IPS-NIHi7 (cell line): ENCODE measurements around the gene DNAI4.
"Not testable (repeated sequence)": the region's sequence is repeated elsewhere in the genome, so short reads cannot be mapped to it uniquely, and the experiment has no call there.

Experiments
- DNase-seq: peaks from one replicate; pipeline ENCODE4 v3.0.0; 2012; ENCODE audit warnings: mixed read lengths; ENCODE audit errors: extremely low spot score

The DNAI4 gene

GRCh38 chr1:66924756-66925557 is at the start of gene DNAI4, which contains the start of gene MIER1:
DNAI4 (minus strand) TSS chr1:66924856; CDS start chr1:66924831, 25 bp downstream.
MIER1 (plus strand) TSS chr1:66924990; CDS start chr1:66925029, 39 bp downstream.
- DNase-seq, result peak; percentile 99

- DNase-seq, result no peak
Observed at GRCh38 chr1:66968574-66968973, 43.9 kb upstream of the DNAI4 start.

- DNase-seq, result not testable (repeated sequence)
Observed at GRCh38 chr1:66966188-66966873, 41.7 kb upstream of the DNAI4 start.

GRCh38 chr1:66957938-66958337 is 33.3 kb upstream of the DNAI4 start:
- no peak for DNase-seq

GRCh38 chr1:66954208-66954607 is 29.6 kb upstream of the DNAI4 start:
- no peak for DNase-seq

GRCh38 chr1:66951513-66951912 is 26.9 kb upstream of the DNAI4 start:
- DNase-seq, result no peak

GRCh38 chr1:66947267-66947666 is 22.6 kb upstream of the DNAI4 start:
- DNase-seq, result no peak

GRCh38 chr1:66945316-66945715 is 20.7 kb upstream of the DNAI4 start:
- no peak for DNase-seq

- no peak for DNase-seq
Observed at GRCh38 chr1:66944330-66945274, 19.9 kb upstream of the DNAI4 start.

GRCh38 chr1:66943361-66943969 is 18.8 kb upstream of the DNAI4 start:
- DNase-seq, result no peak

GRCh38 chr1:66940981-66941380 is 16.3 kb upstream of the DNAI4 start:
- DNase-seq, result no peak

GRCh38 chr1:66938613-66939012 is 14.0 kb upstream of the DNAI4 start:
- DNase-seq, result no peak

GRCh38 chr1:66937529-66938234 is 13.0 kb upstream of the DNAI4 start:
- no peak for DNase-seq

GRCh38 chr1:66933887-66934700 is 9.4 kb upstream of the DNAI4 start:
- DNase-seq, result no peak

GRCh38 chr1:66932291-66932690 is 7.6 kb upstream of the DNAI4 start:
- no peak for DNase-seq

- no peak for DNase-seq
Observed at GRCh38 chr1:66931590-66931989, 6.9 kb upstream of the DNAI4 start.

GRCh38 chr1:66930823-66931174 is 6.1 kb upstream of the DNAI4 start:
- peak; percentile 12 for DNase-seq

GRCh38 chr1:66929999-66930822 is 5.6 kb upstream of the DNAI4 start:
- DNase-seq, result peak; percentile 86

- no peak for DNase-seq
Observed at GRCh38 chr1:66929691-66929998, 5.0 kb upstream of the DNAI4 start.
